WTC11 (cell line): ENCODE measurements around the gene MUC4. TPM values are rescaled to one million over a fixed set of nuclear protein-coding genes. Genes with fewer than 3 reads are reported as not detected.
"Not testable (repeated sequence)": the region's sequence is repeated elsewhere in the genome, so short reads cannot be mapped to it uniquely, and the experiment has no call there.

ENCODE experiments used
- ATAC-seq: fragments of 200-7000 bp; cut with Tn5 transposase; 2 replicates; pipeline ENCODE4 v1.10.0; 2021; ENCODE audit warnings: mild to moderate bottlenecking, moderate library complexity
- CTCF ChIA-PET: fragments of 300-600 bp; sonication (Branson Sonifier 250); formaldehyde crosslinking; loops from one replicate; lab custom pipeline; 2021; ENCODE audit warnings: antibody characterized with exemption; lab: Charles Lee
- POLR2A ChIA-PET: fragments of 350-600 bp; sonication (Branson Sonifier 250); formaldehyde crosslinking; loops from one replicate; lab custom pipeline; 2021; ENCODE audit warnings: antibody characterized with exemption; lab: Charles Lee
- DNase-seq: peaks from one replicate; pipeline ENCODE4 v3.0.0; 2021; ENCODE audit warnings: low spot score
- H3K27ac Mint-ChIP-seq: 2 replicates; pipeline ENCODE4 v1.8.0; 2021; ENCODE audit warnings: mixed read lengths
- H3K27me3 Mint-ChIP-seq: 2 replicates; pipeline ENCODE4 v1.8.0; 2021; ENCODE audit warnings: low read depth, mild to moderate bottlenecking, moderate library complexity, mixed read lengths
- H3K36me3 Mint-ChIP-seq: 2 replicates; pipeline ENCODE4 v1.8.0; 2021; ENCODE audit warnings: mixed read lengths
- H3K4me1 Mint-ChIP-seq: 2 replicates; pipeline ENCODE4 v1.8.0; 2022; ENCODE audit warnings: mixed read lengths
- H3K4me3 Mint-ChIP-seq: 2 replicates; pipeline ENCODE4 v1.8.0; 2021; ENCODE audit warnings: mild to moderate bottlenecking, moderate library complexity, mixed read lengths
- H3K9me3 Mint-ChIP-seq: 2 replicates; pipeline ENCODE4 v1.8.0; 2021; ENCODE audit warnings: mixed read lengths
- ATF1 ChIP-seq: sonication (generic); formaldehyde crosslinking; IDR thresholded peaks from 2 replicates; pipeline ENCODE4 v1.8.1; 2023; ENCODE audit warnings: mild to moderate bottlenecking, moderate library complexity, missing genetic modification reagents
- CREB1 ChIP-seq: sonication (generic); formaldehyde crosslinking; IDR thresholded peaks from 2 replicates; pipeline ENCODE4 v1.8.0; 2023; ENCODE audit warnings: mild to moderate bottlenecking, missing genetic modification reagents
- FOXK1 ChIP-seq: sonication (generic); formaldehyde crosslinking; IDR thresholded peaks from 2 replicates; pipeline ENCODE4 v1.8.0; 2022; ENCODE audit warnings: mild to moderate bottlenecking, moderate library complexity, missing genetic modification reagents
- GRHL2 ChIP-seq: fragments of 250-450 bp; sonication (Bioruptor Pico); IDR thresholded peaks from 2 replicates; pipeline ENCODE4 v1.8.0; 2022; ENCODE audit warnings: mild to moderate bottlenecking, moderate library complexity; ENCODE audit not compliant: insufficient replicate concordance, severe bottlenecking
- IRF2 ChIP-seq: sonication (generic); formaldehyde crosslinking; IDR thresholded peaks from 2 replicates; pipeline ENCODE4 v1.8.0; 2022; ENCODE audit warnings: low read depth, missing genetic modification reagents, borderline replicate concordance
- MYBL2 ChIP-seq: sonication (generic); formaldehyde crosslinking; IDR thresholded peaks from 2 replicates; pipeline ENCODE4 v1.8.1; 2023; ENCODE audit warnings: mild to moderate bottlenecking, moderate library complexity, missing genetic modification reagents
- NFATC4 ChIP-seq: fragments of 250-450 bp; sonication (Bioruptor Pico); IDR thresholded peaks from 2 replicates; pipeline ENCODE4 v1.9.0; 2021; ENCODE audit warnings: mild to moderate bottlenecking
- NFE2L1 ChIP-seq: sonication (generic); formaldehyde crosslinking; IDR thresholded peaks from 2 replicates; pipeline ENCODE4 v1.8.1; 2023; ENCODE audit warnings: missing genetic modification reagents
- NR2C2 ChIP-seq: sonication (generic); formaldehyde crosslinking; IDR thresholded peaks from 2 replicates; pipeline ENCODE4 v1.8.0; 2022; ENCODE audit warnings: mild to moderate bottlenecking, missing genetic modification reagents
- RORB ChIP-seq: fragments of 250-450 bp; sonication (Bioruptor Pico); IDR thresholded peaks from 2 replicates; pipeline ENCODE4 v1.9.0; 2021; ENCODE audit warnings: mild to moderate bottlenecking
- SP1 ChIP-seq: sonication (generic); formaldehyde crosslinking; conservative IDR thresholded peaks from 2 replicates; pipeline ENCODE4 v1.8.1; 2022; ENCODE audit warnings: missing genetic modification reagents
- ZNF263 ChIP-seq: sonication (generic); formaldehyde crosslinking; IDR thresholded peaks from 2 replicates; pipeline ENCODE4 v1.8.1; 2022; ENCODE audit warnings: low read depth, mild to moderate bottlenecking, moderate library complexity, missing genetic modification reagents
- total RNA-seq: library from RNA; stranded (reverse); gene quantifications from 3 replicates; pipeline ENCODE4 v1.2.3, GENCODE V29; 2021
- TF ChIP-seq, protein P1 (sequence below): sonication (generic); formaldehyde crosslinking; IDR thresholded peaks from 2 replicates; pipeline ENCODE4 v1.8.0; 2022; ENCODE audit warnings: mild to moderate bottlenecking, missing genetic modification reagents
- TF ChIP-seq, protein P2 (sequence below): sonication (generic); formaldehyde crosslinking; IDR thresholded peaks from 2 replicates; pipeline ENCODE4 v1.8.0; 2022; ENCODE audit warnings: mild to moderate bottlenecking, missing genetic modification reagents
- TF ChIP-seq, protein P3 (sequence below): sonication (generic); formaldehyde crosslinking; IDR thresholded peaks from 2 replicates; pipeline ENCODE4 v1.8.1; 2023; ENCODE audit warnings: mild to moderate bottlenecking, missing genetic modification reagents, moderate library complexity
- TF ChIP-seq, protein P4 (sequence below): sonication (generic); formaldehyde crosslinking; IDR thresholded peaks from 2 replicates; pipeline ENCODE4 v1.8.0; 2022; ENCODE audit warnings: mild to moderate bottlenecking, missing genetic modification reagents
- TF ChIP-seq, protein P5 (sequence below): fragments of 250-450 bp; sonication (Bioruptor Pico); IDR thresholded peaks from 2 replicates; pipeline ENCODE4 v1.9.0; 2021; ENCODE audit warnings: mild to moderate bottlenecking
- TF ChIP-seq, protein P6 (sequence below): sonication (generic); formaldehyde crosslinking; IDR thresholded peaks from 2 replicates; pipeline ENCODE4 v1.8.1; 2023; ENCODE audit warnings: mild to moderate bottlenecking, missing genetic modification reagents, moderate library complexity
- TF ChIP-seq, protein P7 (sequence below): sonication (generic); formaldehyde crosslinking; conservative IDR thresholded peaks from 2 replicates; pipeline ENCODE4 v1.8.1; 2022; ENCODE audit warnings: mild to moderate bottlenecking, missing genetic modification reagents

MUC4 gene
- total RNA-seq, 1 experiment from 2014 or later, result 2.1 TPM

DNA sequence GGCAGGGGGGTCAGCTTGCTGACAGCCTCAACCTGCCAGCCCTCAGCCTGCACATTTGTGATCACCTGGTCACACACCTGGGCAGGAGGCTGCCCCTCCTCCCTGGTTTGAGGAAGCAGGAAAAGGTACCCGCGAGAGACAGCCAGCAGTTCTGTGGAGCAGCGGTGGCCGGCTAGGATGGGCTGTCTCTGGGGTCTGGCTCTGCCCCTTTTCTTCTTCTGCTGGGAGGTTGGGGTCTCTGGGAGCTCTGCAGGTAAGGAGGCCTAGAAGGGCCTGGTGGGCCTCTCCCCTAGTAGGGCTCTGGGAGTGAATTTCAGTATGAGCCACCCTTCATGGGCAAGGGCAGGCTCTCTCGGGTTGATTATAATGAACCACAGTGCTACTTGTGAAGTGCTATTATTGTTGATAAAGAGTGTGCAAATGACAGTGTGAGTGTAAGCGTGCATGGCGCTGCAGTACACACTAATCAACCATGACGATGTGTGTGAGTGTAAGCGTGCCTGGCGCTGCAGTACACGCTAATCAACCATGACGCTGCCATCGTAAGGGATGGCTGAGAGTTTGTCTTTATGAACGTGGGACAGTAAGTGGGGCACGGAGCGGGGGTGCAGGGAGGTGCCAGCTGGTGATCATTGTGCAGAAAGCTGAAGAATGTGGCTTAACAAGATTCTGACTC, 90.8 kb downstream of the MUC4 start, which contains the start of gene MUC20:
Gene MUC20 (plus strand): TSS at position 148 of the 676 bp plus-strand sequence. CDS start 30 bp downstream, at position 178.
- H3K27ac Mint-ChIP-seq, POLR2A ChIA-PET, H3K9me3 Mint-ChIP-seq, ATAC-seq, H3K27me3 Mint-ChIP-seq, DNase-seq, H3K36me3 Mint-ChIP-seq, H3K4me3 Mint-ChIP-seq: not testable (repeated sequence)
- CTCF ChIA-PET, result interaction anchor here (0.8 to 2.7 kb wide), 6 partner anchors 13 to 194 kb away, joined by 3 to 18 read pairs (median 4); no protein-coding TSS in a partner anchor
- H3K4me1 Mint-ChIP-seq, result peaks cover 36% of the 10 kb centered on the region

DNA sequence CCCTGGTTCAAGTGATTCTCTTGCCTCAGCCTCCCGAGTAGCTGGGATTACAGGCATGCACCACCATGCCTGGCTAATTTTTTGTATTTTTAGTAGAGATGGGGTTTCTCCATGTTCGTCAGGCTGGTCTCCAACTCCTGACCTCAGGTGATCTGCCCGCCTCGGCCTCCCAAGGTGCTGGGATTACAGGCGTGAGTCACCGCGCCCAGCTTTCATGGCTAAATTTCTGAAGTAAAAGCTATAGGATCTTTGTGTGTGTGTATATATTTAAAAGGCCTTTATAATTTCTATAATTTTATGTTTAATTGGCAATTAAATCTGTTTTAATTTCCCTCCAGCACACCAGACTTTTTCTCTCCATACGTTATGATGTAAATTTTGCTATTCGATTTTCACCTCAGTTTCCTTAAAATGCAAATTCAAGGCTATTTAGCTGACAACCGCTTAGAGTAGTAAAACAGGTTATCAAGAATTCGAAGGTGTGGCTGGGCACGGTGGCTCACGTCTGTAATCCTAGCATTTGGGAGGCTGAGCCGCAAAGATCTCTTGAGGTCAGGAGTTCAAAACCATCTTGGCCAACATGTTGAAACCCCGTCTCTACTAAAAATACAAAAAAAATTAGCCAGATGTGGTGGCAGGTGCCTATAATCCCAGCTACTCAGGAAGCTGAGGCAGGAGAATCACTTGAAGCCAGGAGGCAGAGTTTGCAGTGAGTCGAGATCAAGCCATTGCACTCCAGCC, 92.0 kb downstream of the MUC4 start:
- DNase-seq, H3K27me3 Mint-ChIP-seq, ATAC-seq, H3K4me3 Mint-ChIP-seq, H3K36me3 Mint-ChIP-seq, H3K9me3 Mint-ChIP-seq, POLR2A ChIA-PET, H3K27ac Mint-ChIP-seq: not testable (repeated sequence)
- peaks cover 36% of the 10 kb centered on the region for H3K4me1 Mint-ChIP-seq
- CTCF ChIA-PET, result interaction anchor here (0.8 to 2.9 kb wide), 7 partner anchors 12 to 195 kb away, joined by 3 to 18 read pairs (median 5); no protein-coding TSS in a partner anchor

DNA sequence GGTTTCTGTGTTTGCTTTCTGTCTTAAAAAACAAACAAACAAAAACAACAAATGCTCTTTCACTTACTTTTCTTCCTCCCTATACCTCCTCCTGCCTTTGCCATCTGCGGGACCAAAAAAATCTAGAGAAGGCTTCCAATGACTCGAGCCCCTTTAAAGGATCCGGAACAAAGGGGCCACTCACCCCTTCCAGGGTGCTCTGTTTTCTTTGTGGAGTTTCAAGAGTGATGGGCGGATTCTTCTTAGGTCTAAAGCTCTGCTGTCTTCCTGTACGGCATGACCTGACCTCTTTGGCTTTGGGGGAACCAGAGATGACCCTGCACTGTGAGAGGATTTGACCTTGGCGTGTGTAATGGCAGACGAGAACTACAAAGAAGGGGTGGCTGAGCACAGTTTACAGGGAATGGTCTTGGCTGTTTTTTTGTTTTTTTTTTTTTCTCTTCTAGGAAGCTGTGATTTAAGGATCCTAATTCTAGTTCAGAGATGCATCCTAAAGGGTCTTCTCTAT, 93.2 kb downstream of the MUC4 start:
- peak; percentile 16; the same call in 1 of the 2 replicates for ATAC-seq
- CTCF ChIA-PET, result interaction anchor here (2.1 to 2.9 kb wide), 4 partner anchors 29 to 196 kb away, joined by 5 to 18 read pairs (median 10); no protein-coding TSS in a partner anchor

DNA sequence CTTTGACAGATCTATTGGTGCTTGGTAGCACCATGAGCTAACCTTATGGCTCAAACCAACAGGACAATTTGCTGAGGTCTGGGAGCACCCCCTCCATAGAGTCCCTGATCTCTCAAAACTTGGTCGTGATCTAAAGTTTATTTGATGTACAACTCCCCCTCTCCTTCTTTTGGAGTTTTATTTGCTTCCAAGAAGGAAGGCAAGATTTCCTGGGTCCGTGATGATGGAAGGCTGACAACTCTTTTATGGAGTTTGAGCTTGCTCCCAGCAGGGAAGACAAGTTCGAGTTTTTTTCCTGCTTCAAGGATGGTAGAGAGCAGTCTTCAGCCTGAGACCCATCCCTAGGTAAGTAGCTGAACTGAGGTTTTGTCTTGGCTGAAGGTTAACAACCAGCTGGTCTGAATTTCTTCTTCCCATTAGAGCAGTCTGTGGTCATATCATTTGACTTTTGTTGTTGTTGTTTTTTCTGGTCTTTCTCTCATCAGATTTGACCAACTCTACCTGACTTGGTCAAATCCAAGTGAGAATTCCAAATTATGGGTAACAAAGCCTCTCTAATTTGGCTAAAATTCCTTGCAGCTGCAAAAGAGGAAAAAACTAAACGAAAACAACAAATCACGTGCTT, 93.8 kb downstream of the MUC4 start:
- ATAC-seq (no peak), DNase-seq (no peak)
- Mint-ChIP-seq H3K4me1 (peaks cover 36% of the 10 kb centered on the region), H3K36me3 (no peaks in the 10 kb centered on the region), H3K4me3 (no peak overlapping the region), H3K9me3 (peaks cover 12% of the 10 kb centered on the region), H3K27ac (no peak overlapping the region), H3K27me3 (peaks cover 6% of the 10 kb centered on the region; the same call in 1 of the 2 replicates)
- CTCF ChIA-PET, result interaction anchor here (0.6 to 2.9 kb wide), 3 partner anchors 133 to 374 kb away, joined by 3 to 13 read pairs (median 5); no protein-coding TSS in a partner anchor
- POLR2A ChIA-PET, result no interaction called here
- TF ChIP-seq, protein P1, sequence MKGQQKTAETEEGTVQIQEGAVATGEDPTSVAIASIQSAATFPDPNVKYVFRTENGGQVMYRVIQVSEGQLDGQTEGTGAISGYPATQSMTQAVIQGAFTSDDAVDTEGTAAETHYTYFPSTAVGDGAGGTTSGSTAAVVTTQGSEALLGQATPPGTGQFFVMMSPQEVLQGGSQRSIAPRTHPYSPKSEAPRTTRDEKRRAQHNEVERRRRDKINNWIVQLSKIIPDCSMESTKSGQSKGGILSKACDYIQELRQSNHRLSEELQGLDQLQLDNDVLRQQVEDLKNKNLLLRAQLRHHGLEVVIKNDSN (CRISPR knock-in tag), result no peak
- TF ChIP-seq, protein P2, sequence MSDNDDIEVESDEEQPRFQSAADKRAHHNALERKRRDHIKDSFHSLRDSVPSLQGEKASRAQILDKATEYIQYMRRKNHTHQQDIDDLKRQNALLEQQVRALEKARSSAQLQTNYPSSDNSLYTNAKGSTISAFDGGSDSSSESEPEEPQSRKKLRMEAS (CRISPR knock-in tag), result no peak
- TF ChIP-seq NR2C2 (CRISPR knock-in tag) (no peak), FOXK1 (CRISPR knock-in tag) (no peak), NFE2L1 (CRISPR knock-in tag) (no peak), GRHL2 (CRISPR knock-in tag) (no peak), RORB (no peak), ATF1 (no peak)
- TF ChIP-seq, protein P3, sequence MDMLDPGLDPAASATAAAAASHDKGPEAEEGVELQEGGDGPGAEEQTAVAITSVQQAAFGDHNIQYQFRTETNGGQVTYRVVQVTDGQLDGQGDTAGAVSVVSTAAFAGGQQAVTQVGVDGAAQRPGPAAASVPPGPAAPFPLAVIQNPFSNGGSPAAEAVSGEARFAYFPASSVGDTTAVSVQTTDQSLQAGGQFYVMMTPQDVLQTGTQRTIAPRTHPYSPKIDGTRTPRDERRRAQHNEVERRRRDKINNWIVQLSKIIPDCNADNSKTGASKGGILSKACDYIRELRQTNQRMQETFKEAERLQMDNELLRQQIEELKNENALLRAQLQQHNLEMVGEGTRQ (CRISPR knock-in tag), result no peak
- TF ChIP-seq, protein P4, sequence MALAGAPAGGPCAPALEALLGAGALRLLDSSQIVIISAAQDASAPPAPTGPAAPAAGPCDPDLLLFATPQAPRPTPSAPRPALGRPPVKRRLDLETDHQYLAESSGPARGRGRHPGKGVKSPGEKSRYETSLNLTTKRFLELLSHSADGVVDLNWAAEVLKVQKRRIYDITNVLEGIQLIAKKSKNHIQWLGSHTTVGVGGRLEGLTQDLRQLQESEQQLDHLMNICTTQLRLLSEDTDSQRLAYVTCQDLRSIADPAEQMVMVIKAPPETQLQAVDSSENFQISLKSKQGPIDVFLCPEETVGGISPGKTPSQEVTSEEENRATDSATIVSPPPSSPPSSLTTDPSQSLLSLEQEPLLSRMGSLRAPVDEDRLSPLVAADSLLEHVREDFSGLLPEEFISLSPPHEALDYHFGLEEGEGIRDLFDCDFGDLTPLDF (CRISPR knock-in tag), result no peak
- TF ChIP-seq, protein P5, sequence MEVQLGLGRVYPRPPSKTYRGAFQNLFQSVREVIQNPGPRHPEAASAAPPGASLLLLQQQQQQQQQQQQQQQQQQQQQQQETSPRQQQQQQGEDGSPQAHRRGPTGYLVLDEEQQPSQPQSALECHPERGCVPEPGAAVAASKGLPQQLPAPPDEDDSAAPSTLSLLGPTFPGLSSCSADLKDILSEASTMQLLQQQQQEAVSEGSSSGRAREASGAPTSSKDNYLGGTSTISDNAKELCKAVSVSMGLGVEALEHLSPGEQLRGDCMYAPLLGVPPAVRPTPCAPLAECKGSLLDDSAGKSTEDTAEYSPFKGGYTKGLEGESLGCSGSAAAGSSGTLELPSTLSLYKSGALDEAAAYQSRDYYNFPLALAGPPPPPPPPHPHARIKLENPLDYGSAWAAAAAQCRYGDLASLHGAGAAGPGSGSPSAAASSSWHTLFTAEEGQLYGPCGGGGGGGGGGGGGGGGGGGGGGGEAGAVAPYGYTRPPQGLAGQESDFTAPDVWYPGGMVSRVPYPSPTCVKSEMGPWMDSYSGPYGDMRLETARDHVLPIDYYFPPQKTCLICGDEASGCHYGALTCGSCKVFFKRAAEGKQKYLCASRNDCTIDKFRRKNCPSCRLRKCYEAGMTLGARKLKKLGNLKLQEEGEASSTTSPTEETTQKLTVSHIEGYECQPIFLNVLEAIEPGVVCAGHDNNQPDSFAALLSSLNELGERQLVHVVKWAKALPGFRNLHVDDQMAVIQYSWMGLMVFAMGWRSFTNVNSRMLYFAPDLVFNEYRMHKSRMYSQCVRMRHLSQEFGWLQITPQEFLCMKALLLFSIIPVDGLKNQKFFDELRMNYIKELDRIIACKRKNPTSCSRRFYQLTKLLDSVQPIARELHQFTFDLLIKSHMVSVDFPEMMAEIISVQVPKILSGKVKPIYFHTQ (CRISPR knock-in tag), result no peak
- TF ChIP-seq, protein P6, sequence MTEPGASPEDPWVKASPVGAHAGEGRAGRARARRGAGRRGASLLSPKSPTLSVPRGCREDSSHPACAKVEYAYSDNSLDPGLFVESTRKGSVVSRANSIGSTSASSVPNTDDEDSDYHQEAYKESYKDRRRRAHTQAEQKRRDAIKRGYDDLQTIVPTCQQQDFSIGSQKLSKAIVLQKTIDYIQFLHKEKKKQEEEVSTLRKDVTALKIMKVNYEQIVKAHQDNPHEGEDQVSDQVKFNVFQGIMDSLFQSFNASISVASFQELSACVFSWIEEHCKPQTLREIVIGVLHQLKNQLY (CRISPR knock-in tag), result no peak

More for the DNA sequence above, 93.2 kb downstream of the MUC4 start:
- Mint-ChIP-seq H3K27me3 (peaks cover 6% of the 10 kb centered on the region; the same call in 1 of the 2 replicates), H3K36me3 (no peaks in the 10 kb centered on the region), H3K4me3 (no peak overlapping the region)
- DNase-seq, result no peak
- POLR2A ChIA-PET, result no interaction called here
- TF ChIP-seq, protein P4 (CRISPR knock-in tag), result no peak
- TF ChIP-seq NFATC4 (CRISPR knock-in tag), result no peak
- TF ChIP-seq SP1 (CRISPR knock-in tag), result no peak
- no peak for TF ChIP-seq IRF2 (CRISPR knock-in tag)
- no peak for TF ChIP-seq MYBL2 (CRISPR knock-in tag)
- no peak for TF ChIP-seq ZNF263
- TF ChIP-seq CREB1 (CRISPR knock-in tag), result no peak
- TF ChIP-seq, protein P7, sequence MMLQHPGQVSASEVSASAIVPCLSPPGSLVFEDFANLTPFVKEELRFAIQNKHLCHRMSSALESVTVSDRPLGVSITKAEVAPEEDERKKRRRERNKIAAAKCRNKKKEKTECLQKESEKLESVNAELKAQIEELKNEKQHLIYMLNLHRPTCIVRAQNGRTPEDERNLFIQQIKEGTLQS (CRISPR knock-in tag), result no peak
- TF ChIP-seq, all 79 proteins: peak for 0
- Mint-ChIP-seq H3K9me3 (peaks cover 12% of the 10 kb centered on the region), H3K27ac (peak overlapping the region; percentile 41), H3K4me1 (peaks cover 36% of the 10 kb centered on the region)
